Stomach (tissue), 4 donors: ENCODE measurements around the gene AFF4.

Source experiments
- POLR2AphosphoS5 ChIP-seq, 3 donors: sonication (generic); formaldehyde crosslinking; IDR thresholded peaks; one replicate each; pipeline ENCODE4 v1.6.1; 2016; ENCODE audit warnings: antibody characterized with exemption in 3 of 3
- TF ChIP-seq, protein P1 (sequence below), 7 experiments: fragments of 450-650 bp in 4 of 7; fragments of 200-600 bp in 3 of 7; sonication (generic) in 3 of 7; IDR thresholded peaks; one replicate each; pipeline ENCODE4 v1.5.1; 2016 to 2019; ENCODE audit warnings: antibody characterized with exemption in 7 of 7, control low read depth in 2 of 7, mild to moderate bottlenecking in 1 of 7

DNA sequence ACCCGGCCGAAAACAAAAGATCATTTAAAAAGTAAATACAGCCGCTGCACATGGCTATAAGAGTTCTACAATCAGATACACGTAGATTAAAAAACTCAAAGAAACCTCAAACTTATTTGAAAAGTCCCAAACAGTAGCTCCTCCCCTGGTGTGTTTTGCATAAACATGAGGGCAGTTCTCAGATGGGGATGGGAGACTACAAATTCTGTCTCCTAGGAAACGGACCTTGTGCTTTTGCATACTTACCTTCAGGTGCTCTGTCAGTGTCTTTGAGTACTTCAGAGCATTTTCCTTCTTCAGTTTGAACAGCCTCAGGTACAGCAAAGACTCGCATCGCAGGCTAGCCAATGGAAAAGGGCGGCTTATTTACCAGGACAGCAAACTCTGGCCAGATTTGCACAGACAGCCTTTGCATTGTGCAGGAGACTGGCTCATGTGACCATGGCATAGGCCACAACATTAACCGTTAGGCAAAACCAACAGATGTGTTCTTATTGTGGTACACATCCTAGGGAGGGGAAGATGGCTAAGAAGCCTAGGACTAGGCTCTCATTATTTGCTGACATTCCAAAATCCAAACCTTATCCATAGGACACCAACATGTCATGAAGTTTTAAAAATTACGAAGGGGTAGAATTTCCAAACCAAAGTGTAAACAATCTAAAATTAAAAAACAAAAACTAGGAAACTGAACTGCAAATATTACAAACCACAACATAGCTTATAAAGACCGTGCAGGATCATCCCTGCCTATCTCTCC, 77.2 kb downstream of the AFF4 start:
- TF ChIP-seq, protein P1, sequence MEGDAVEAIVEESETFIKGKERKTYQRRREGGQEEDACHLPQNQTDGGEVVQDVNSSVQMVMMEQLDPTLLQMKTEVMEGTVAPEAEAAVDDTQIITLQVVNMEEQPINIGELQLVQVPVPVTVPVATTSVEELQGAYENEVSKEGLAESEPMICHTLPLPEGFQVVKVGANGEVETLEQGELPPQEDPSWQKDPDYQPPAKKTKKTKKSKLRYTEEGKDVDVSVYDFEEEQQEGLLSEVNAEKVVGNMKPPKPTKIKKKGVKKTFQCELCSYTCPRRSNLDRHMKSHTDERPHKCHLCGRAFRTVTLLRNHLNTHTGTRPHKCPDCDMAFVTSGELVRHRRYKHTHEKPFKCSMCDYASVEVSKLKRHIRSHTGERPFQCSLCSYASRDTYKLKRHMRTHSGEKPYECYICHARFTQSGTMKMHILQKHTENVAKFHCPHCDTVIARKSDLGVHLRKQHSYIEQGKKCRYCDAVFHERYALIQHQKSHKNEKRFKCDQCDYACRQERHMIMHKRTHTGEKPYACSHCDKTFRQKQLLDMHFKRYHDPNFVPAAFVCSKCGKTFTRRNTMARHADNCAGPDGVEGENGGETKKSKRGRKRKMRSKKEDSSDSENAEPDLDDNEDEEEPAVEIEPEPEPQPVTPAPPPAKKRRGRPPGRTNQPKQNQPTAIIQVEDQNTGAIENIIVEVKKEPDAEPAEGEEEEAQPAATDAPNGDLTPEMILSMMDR (IDR thresholded peaks at IDR 0.05), result no peak
- no peak for TF ChIP-seq POLR2AphosphoS5 (IDR thresholded peaks at IDR 0.05)
